GM21619 (cell line): Measurements from ENCODE around the gene ITPR1.

Experiments
- ATAC-seq: cut with Tn5 transposase; IDR thresholded peaks from one replicate; pipeline ENCODE4 v1.9.1; 2021; ENCODE audit not compliant: unreplicated experiment

The ITPR1 gene

DNA sequence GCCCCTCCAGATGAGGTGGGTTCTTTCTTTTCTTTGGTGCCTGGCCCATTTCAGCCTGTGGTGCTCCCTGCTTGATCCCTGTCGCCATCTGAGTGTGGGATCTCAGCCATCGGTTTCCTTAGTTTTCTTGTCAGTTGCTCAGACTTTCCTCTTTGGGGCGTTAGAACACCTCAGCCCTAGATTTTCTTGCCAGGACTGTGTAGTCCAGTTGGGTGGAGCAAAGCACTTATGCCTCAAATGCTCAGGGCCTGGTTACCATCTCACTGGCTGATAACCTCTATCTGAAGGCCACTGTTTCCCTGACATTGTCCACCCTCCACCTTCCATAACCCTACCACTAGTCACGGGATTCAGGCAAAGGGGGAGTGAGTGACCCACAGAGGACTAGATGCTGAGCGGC is 277.4 kb downstream of the ITPR1 start:
- ATAC-seq, result no peak

DNA sequence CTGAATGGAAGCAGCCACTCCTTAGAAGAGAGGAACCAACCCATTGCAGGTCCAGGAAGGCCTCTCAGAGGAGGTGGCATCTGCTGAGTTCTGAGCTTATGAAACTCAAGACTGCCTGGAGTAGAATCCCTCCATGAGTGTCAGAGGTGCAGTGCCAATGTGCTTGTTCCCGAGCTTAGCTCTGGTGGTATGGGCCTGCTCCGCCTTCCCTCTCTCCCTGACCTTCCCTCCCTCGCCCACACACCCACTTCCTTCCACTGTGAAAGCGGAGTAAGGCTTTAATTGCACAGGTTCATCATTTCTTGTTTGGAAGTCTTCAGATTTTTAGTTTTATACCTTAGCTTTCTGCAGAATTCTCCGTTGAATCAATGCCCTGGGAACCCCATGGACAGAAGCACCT is 278.1 kb downstream of the ITPR1 start:
- no peak for ATAC-seq

DNA sequence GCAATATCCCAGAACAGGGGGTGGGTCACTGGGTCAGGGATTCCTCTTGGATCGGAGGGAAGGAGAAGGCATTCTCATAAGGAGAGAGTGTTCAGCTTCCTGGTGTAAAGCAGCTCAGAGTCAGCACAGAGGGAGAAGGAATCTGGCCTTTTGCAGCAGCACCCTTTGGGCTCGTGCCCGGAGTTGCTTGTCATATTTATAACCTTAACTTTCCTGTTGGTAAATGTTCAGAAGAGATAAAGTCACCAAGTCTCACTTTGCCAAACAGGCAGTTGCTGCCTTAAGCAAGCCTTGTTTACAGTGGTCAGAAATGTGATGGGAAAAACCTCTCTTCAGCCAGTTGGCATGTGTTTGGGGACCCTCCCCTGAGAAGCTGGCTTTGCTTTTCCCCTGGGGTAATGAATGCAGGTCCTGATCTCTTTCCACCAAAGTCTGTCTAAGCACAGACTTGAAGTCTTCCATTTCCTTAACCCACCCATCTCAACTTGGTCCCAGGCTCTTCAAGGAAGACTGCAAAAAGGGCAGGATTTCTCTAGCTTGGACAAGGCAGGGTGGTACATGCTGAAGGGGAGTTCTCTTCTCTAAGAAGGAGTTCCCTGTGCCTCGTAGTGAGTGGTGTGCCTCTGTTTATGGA is 279.1 kb downstream of the ITPR1 start:
- no peak for ATAC-seq

DNA sequence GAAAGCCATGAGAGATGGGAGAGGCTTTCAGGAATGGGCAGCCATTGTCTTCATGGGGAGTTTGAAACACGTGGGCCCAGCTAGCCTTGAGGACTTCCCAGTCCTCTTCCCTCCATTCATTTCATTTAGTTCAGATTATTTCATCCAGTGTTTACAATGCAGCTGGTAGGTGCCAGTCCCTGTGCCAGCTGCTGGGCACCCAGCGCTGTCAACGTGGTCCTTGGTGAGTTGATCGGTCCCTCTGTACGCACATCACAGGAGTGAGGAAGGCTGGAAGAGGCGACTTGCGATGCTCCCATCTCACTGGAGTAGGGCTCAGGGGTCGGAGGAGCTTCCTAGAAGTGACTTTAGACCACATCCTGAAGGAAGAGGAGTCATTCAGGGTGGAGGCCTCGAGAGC is 279.7 kb downstream of the ITPR1 start:
- no peak for ATAC-seq

DNA sequence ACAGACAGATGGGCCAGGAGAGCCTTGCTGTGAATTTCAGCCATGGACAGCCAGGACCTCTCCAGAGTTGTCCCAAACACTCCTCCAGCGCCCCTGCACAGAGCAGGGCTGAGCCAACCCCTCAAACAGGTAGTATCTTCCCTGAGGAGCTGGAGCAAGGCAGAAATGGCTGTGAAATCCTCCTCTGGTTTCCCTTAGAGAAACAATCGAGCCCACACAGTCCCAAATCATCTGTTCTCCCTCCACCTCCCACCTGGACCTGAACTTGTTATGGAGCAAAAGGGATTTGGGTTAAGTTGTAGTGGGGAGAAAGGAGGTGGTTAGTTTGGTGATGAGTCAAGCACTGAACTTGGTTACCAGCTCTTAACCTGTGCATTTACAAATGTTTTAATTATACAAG is 280.4 kb downstream of the ITPR1 start:
- ATAC-seq, result no peak

DNA sequence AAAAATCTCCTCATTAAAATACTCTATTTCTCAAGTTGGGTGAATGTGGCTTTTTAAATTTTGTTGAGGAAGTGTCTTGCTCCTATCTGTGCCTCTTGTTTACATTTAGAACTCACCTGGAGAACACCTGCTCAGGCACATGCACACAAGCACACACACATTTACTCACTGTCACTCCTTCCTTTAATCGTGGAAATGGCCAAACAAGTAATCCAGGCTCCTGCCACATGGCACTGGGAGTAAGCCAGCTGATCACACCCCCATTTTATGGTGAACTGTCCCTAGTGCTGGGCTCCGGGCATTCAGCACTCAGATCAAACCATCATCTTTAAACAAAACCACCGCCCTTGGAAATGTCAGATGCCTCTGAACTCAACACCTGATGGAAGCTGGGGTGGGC is 281.4 kb downstream of the ITPR1 start:
- no peak for ATAC-seq

DNA sequence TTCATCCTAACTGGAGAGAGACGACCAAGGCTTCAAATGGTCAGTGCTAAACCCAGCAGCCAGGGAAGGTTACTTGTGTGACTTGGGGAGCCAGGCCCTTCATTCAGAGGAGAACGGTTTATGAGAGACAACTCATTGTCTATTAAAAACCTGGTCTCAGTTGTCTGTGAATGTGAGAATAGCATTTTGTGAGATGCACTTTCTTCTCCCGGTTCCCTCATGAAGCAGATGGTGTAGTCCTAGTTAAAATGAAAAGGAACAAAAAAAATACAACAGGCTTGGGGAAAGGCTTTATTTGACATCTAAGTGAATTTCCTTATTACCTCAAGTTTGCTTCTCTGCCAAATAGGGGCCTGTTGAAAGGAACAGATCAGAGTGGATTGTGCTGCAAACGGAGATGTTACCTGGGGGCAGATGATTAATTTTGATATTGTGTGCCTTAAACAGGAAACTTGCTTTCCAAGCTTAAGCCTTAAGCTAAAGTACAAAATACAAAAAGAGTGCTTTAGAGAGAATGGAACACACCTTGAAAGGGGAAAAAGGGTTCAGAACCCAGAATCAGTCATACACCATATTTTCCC is 283.3 kb downstream of the ITPR1 start:
- ATAC-seq, result peak; percentile 35

DNA sequence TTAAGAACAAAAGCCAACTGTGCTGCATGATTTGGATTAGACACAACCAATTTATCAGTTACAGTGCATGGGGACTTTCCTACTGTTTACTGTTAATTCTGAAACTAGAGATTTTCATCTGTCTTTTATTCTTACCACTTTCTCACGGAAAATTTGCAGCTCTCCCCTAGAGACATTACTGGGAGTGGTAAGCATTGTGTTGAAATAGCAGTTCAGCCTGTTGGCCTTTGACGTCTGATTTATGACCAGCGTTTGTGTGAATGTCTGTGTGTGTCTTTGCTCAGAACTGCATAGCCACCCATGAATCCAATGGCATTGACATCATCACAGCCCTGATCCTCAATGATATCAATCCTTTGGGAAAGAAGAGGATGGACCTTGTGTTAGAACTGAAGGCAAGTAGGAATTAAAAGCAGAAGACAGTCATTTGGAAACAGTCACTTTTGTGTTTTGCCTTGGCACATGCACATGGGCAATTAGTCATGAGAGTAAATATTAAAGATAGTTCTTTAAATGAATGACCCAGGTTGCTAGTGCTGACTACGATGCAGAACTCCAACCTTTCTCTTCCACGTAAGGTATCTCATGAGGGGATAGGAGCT is 283.9 kb downstream of the ITPR1 start:
- ATAC-seq, result peak; percentile 82

DNA sequence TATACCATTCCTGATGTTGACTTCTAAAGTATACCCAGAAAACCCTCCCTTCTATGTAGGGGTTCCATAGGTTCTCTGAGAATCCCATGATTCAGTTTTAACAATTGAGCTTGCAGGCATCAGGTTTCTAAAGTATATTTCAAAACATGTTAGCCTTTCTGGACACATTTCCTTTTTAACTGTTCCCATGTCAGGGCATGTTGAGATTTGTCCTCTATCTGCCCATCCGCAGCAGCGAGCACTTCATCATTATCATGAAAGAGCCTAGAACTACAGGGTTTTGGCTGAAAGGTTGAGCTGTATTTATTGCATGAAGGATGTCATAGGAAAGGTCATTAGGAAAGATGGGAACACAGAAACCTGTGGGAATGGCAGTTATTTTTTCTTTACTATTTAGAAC is 285.0 kb downstream of the ITPR1 start:
- no peak for ATAC-seq

DNA sequence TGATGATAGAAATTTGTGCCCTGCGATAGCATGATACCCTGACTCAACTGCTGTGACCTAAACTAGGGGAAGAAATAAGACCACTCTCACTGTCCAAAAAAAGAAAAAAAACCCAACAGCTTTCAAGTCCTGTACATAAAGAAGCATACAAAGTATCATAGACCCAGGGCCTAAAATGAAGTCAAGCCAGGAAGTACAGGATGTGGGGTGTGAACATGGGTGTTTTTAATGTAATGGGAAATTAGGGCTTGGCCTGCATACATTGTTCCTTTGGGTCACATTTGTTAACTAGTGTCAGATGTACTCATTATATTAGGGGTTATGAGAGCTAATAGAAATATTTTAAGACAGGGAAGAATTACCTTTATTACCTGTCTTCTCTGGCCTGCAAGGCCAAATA is 285.6 kb downstream of the ITPR1 start:
- no peak for ATAC-seq

DNA sequence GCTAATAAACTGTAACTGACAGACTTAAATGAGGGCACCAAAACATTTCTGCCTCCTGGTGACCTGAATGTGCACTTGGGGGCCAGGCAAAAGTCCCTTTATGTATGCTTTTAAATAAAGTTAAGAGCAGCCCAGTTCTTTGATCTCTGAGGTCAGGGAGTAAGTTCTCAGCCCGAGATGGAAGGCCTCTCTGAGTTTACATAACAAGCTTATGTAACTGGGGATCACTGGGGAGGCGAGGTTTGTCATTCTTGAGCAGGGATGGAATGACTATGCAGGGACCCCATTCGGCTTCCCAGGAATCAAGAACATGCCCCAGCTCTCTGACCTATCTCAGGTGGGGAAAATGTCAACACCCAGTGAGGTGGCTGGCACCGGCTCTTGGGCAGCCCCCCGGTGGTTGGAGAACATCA is 287.4 kb downstream of the ITPR1 start:
- ATAC-seq, result no peak

DNA sequence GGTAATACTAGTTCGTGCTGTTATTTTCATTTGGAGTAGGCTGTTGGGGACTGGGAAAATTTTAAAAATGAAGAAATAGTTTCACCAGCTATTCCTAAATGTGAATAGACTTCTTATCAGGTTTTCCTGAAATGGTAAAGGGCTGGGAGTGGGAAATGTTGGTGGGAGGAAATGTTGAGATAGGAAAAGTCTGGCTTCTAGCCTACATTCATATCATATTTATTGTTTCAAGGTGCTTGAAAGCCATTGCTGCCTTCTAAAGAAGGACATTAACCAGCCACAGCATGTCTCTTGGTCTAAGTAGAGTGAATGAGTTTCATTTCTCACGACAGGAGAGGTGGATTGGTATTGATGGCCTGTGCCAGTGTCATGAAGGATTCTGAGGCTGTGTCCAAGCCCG is 288.9 kb downstream of the ITPR1 start:
- ATAC-seq, result no peak

DNA sequence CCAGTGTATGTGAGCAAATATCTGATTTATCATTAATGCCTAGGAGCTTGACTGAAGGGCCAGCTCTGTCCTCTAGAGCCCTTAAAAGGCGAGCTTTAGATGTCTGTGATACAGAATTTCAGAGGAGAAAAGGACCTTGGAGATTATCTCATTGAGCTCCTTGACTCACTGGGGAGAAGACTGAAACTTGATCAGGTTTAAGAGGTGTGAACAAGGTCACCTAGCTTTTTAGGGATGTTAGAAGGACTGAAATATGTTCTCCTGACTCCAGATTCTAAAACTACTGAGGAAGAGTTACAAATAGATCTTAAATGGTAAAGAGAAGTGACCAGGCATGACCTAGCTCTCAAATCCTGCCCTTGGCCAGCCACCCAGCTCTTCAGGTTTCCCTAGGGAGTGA is 292.4 kb downstream of the ITPR1 start:
- ATAC-seq, result no peak

DNA sequence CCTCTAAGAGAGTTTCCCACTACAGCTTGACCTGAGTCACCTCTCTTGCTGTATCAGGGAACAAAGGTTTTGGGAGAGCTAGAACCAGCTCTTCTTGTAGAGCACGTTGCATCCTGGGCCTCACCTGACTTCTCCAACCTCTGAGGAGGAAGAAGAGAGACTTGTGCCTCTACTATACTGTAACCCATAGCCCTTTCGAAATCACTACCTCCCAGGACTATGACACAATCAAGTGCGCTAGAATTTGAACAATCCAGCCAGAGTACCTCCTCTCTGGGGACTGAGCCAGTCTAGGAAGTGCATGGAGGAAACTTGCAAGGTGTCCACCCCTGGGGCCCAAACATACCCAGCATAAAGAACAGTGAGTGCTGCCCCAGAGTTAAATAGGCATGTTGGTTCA is 293.3 kb downstream of the ITPR1 start:
- ATAC-seq, result no peak

DNA sequence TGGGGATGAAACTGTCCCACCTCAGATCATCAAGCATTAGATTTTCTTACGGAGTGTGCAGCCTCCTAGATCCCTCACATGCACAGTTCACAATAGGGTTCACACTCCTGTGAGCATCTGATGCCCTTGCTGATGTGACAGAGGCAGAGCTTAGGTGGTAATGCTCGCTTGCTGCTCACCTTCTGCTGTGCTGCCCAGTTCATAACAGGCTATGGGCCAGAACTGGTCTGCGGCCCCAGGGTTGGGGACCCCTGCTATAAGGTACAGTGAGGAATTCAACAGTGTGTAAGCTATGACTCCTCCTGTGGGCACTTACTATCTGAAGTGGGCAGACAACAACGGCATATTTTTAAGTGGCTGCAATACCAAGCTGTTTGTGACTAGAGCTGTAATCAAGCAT is 298.2 kb downstream of the ITPR1 start:
- ATAC-seq, result no peak

DNA sequence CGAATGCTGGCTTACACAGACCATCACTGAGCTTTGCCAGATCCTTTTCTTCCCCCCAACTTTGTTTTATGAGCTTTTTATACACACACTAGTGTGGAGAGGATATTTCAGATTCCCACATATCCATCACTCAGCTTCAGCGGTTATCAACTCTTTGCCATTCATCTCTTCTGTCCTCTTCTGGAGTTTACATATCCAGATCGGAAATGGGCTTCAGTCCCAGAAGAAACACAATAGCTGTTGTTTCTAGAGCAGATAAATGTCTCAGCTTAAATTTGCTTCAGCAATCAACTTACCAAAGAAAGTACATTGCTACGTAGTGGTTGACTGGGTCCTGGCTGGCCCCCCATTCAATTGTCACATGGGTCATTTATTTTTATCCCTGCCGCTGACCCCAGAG is 300.2 kb downstream of the ITPR1 start:
- no peak for ATAC-seq

DNA sequence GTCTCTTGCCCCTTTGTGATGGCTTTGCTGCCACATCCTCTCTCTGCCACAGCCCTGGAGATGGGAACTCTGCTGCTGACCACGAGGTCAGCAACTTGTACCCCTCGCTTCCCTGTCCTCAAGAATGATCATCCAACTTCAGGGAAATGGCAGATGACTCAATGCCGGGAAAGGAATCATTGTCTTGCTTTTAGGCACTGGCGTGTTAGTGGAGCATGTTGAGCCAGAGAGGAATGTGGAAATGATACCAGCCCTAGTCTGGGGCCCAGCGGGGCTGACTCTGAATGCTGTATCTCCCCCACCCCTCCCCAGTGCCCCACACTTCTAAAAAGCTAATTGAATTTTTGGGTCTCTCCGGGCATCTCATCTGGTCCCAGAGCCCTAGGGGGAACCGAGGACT is 301.2 kb downstream of the ITPR1 start:
- no peak for ATAC-seq

DNA sequence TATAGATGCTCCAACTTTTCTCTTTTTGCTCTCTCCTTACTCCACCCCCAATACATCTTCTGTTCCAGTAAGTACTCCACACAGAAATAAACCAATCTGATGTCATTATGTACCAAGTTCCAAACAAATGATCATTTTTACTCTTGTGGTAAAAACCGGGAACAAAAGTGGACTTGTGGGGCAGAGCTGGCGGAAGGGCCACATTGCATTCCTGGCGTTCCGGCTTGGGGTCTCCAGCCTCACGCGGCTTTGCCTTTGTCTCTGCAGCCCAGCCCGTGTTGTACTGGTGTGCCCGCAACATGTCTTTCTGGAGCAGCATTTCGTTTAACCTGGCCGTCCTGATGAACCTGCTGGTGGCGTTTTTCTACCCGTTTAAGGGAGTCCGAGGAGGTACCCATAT is 301.6 kb downstream of the ITPR1 start:
- ATAC-seq, result no peak

DNA sequence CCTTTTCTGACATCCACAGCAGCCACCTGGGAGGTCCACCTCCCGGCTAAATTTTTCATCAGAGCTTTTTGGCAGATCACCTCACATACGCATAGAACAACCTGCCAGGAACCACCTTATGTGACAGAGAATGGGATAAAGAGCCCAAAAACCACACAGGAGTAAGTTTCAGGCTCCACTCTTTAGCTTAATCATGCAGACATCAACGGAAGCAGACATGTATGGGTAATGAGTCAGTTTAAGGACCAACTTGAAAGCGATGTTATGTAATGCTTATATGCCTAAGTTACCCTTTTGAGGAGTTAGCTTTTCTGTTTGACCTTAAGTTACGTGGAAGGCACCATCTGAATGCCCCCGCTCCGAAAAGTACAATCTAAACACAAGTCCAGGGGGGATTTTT is 302.8 kb downstream of the ITPR1 start:
- ATAC-seq, result no peak

DNA sequence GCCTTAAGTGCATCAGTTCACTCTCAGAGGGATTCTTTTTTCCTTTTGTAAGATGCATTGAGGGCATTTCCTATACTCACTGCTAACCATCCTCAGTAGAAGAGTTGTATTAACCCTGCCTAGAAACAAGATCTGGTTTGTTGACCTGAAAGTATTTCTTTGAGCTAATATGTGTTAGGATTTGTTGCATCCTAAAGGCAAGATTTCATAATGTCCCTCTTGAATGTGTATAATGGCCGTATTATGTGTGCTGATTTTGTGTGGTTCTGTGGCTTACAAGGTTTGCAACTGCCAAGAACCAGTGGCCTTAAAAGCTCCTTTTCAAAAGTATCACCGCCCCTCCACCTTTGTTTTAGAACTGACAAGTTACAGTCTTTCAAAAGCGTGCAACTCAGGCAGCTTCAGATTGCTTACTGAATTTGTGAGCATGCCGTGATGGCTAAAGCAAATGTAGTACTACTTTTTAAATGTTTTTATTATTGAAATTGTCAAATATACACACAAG is 304.1 kb downstream of the ITPR1 start:
- no peak for ATAC-seq

DNA sequence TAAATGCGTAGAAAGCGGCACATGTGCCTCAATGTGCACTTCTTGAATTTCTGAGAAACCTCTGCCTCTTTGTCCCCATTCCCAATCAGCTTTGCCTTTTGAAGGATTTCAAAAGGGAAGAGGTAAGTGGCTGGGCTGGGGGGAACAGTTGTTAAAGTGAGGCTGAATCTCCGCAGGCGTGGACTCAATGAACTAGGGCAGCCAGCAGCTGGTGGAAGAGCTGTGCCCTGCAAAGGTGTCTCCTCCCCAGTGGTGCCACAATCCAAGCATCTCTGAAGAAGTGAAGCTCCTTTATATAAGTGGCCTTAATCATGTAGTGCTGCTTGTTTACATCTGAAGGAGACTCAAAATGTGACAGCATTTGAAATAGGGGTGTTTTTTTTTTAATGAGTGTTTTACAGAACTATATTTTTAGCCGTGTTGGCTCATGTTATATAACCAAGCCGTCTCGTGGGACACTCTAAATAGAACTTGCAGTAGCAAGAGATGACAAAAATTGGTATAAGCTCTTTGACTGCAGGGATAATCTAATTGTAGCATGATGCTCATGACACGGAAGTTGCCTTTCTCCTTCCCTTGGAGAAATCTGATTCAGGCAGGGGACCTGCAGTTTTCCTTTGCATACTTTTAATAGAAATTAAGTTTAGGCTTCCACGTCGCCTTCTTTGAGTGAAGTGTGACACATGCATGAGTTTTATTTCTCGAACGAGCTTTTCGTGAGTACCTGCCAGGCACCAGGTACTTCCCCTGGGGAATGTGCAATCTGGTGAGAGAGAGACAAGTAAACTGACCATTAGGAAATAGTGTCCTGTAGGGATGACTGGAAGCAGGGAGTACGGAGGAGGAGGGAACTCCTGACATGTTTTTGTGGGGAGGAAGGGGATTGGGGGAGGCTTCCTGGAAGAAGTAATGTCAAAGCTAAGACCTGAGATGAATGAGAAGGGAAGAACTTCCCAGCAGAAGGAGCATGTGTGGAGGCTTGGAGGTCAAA is 306.4 kb downstream of the ITPR1 start:
- no peak for ATAC-seq

DNA sequence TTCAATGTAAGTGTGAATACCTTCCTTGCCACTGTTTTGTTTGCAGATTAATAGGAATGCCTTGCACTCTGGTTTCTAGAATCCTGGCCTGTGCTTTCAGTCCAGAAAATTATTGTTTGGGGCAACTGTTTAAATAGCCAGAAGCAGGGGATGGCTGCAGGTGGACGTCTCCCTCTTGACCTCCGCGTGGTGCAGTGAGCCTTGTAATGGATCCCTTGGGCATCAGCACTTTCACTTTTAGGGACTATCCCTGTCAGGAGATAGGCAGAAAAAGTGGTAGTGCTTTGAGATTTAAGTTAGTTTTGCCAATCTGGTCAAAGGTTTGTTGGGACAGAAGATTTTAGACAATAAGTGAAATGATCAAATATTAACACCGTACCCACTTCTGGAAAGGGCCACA is 307.4 kb downstream of the ITPR1 start:
- no peak for ATAC-seq
